ENCODE data around the gene COQ10A. TPM values are rescaled to one million over a fixed set of nuclear protein-coding genes. Genes with fewer than 3 reads are reported as not detected.

Gene COQ10A
- total RNA-seq, 2 experiments from 2014 or later: 12.8 to 16.7 TPM

DNA sequence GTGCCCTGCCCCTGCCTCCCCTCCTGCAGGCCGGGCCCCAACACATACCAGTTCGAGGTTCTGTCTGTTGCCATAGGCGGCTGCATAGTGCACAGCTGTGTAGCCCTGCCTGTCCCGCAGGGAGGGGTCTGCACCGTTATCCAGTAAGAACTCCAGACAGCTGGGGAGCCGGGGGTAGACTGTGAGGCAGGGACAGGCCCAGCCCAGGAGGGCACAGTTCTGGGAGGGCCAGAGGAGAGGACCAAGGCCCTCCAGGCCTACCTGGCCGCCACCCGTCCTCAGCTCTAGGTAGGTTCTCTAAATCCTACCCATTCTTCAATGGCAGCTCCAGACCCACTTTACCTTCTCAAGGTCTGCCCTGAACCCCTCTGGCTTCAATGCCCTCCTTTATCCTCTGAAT, 18.0 kb upstream of the COQ10A start:
- Mint-ChIP-seq H3K36me3 (ENCODE audit: low read depth) (peaks cover 53% of the 10 kb centered on the region), H3K4me1 (no peaks in the 10 kb centered on the region), H3K27ac (no peak overlapping the region), H3K4me3 (no peak overlapping the region), H3K27me3 (no peaks in the 10 kb centered on the region), H3K9me3 (no peaks in the 10 kb centered on the region)
- ChIA-PET CTCF (interaction anchor here (1.0 to 1.6 kb wide), 2 partner anchors 9 to 59 kb away, joined by 5 to 7 read pairs; partner anchors contain the start of gene ANKRD52), POLR2A (interaction anchor here (2.0 kb wide), 1 partner anchor 9 kb away, joined by 8 read pairs; the partner anchor contains the start of gene ANKRD52)
- no peak for DNase-seq

DNA sequence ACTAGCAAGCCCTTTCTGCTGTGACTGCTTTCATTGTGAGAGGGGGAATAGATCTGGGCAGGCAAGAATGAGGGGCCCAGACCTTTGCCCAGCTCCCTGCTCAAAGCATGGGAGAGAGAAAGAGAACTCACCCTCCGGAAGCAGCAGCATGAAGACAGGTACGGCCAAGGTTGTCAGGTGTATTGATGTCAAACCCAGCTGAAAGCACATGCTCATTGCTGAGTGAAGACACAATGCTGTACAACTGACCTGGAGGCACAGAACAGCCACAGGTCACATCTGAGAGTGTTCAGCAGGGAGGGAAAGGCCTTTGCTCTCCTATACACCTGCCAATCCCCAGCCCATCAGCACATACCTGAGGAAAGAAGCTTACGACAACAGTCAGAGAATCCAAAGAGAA, 14.1 kb upstream of the COQ10A start:
- Mint-ChIP-seq H3K27me3 (no peaks in the 10 kb centered on the region), H3K27ac (no peak overlapping the region), H3K9me3 (no peaks in the 10 kb centered on the region), H3K36me3 (ENCODE audit: low read depth) (peaks cover 51% of the 10 kb centered on the region), H3K4me1 (peaks cover 15% of the 10 kb centered on the region), H3K4me3 (no peak overlapping the region)
- ChIA-PET CTCF (no interaction called here), POLR2A (no interaction called here)
- no peak for DNase-seq

DNA sequence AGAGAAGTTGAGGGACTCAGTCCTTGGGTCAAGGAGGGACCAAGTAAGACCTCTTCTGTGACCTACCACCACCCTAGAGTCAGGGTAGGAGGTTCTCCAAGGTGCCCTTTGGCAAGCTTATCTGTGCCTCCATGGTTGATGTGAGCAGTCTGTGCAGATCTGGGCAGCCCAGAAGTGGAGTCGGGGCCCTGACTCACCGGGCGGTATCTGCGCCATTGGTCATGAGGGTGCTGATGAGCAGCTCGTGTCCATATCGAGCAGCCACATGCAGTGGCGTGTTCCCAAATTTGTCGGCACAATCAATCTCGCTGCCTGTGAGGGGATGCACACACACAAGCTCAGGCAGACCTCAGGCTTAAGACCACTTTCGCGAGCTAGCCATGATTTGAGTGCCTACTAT, 13.7 kb upstream of the COQ10A start:
- Mint-ChIP-seq H3K9me3 (no peaks in the 10 kb centered on the region), H3K4me3 (no peak overlapping the region), H3K4me1 (peaks cover 15% of the 10 kb centered on the region), H3K27me3 (no peaks in the 10 kb centered on the region), H3K36me3 (ENCODE audit: low read depth) (peaks cover 48% of the 10 kb centered on the region), H3K27ac (no peak overlapping the region)
- ChIA-PET CTCF (interaction anchor here (0.8 kb wide), 1 partner anchor 211 kb away, joined by 3 read pairs; no protein-coding TSS in a partner anchor), POLR2A (no interaction called here)
- DNase-seq: no peak

DNA sequence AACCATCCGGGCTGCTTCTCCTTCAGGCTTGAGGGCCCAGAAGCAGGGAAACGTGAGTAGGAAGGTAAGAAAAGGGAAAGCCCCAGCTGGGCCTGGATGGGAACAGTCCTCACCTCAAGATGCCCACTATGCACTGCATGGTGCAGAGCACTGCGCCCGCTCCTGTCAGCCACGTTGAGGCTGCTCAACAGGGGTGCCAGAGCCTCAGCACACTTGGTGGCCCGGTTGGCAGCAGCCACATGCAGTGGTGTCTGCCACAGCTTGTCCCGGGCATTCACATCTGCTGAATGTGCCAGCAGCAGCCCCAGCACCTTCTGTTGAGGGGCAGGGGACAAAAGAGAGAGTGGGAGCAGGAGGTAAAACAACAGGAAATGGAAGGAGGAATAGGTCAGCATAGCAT, 11.1 kb upstream of the COQ10A start:
- H3K27ac Mint-ChIP-seq: no peak overlapping the region
- no peaks in the 10 kb centered on the region for H3K27me3 Mint-ChIP-seq
- H3K4me3 Mint-ChIP-seq: no peak overlapping the region
- POLR2A ChIA-PET: interaction anchor here (0.8 to 1.5 kb wide), 3 partner anchors 12 to 429 kb away, joined by 3 read pairs; no protein-coding TSS in a partner anchor
- no peak for DNase-seq
- H3K9me3 Mint-ChIP-seq: no peaks in the 10 kb centered on the region
- H3K4me1 Mint-ChIP-seq: peaks cover 22% of the 10 kb centered on the region
- CTCF ChIA-PET: interaction anchor here (2.0 to 4.0 kb wide), 2 partner anchors 50 to 66 kb away, joined by 7 to 24 read pairs; partner anchors contain the start of gene SMARCC2
- H3K36me3 Mint-ChIP-seq (ENCODE audit: low read depth): peaks cover 44% of the 10 kb centered on the region

DNA sequence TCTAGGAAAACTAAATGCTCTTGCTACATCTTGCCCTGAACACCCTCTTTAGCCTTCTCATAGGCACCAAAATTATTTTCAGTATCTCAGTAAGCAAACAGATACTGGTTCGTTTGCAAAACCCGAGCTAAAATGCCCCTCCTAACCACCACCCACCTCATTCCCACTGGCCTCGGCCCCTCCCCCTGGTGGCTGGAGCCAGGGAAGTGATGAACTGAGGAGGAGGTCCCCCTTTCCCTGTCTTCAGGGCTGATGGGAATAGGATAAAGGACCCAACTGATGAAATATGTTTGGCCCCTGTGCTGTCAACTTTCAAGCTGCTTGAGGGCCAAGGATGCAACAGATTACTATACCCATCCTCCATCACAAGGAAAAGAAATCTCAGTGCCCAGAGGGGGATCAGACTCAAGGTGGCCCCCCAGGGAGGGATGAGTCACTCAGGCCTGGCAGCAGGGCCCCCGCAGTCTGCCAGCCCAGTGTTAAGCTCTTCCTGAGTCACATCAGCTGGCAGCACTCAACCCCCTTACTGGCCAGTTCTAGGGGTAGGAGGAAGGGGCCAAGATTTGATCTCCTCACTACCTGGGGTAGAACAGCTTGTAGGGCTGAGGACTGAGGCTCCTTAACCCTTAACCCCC, 10.3 kb upstream of the COQ10A start:
- Mint-ChIP-seq H3K4me3 (peak overlapping the region; percentile 82), H3K27ac (no peak overlapping the region), H3K9me3 (no peaks in the 10 kb centered on the region), H3K4me1 (peaks cover 22% of the 10 kb centered on the region), H3K27me3 (no peaks in the 10 kb centered on the region), H3K36me3 (ENCODE audit: low read depth) (peaks cover 43% of the 10 kb centered on the region)
- DNase-seq: no peak
- ChIA-PET CTCF (interaction anchor here (0.8 to 4.0 kb wide), 6 partner anchors 8 to 138 kb away, joined by 3 to 24 read pairs (median 6); partner anchors contain the start of genes COQ10A, SMARCC2 and ZC3H10), POLR2A (interaction anchor here (0.8 to 2.5 kb wide), 5 partner anchors 11 to 428 kb away, joined by 3 to 8 read pairs (median 3); partner anchors contain the start of genes RNF41 and TIMELESS)

DNA sequence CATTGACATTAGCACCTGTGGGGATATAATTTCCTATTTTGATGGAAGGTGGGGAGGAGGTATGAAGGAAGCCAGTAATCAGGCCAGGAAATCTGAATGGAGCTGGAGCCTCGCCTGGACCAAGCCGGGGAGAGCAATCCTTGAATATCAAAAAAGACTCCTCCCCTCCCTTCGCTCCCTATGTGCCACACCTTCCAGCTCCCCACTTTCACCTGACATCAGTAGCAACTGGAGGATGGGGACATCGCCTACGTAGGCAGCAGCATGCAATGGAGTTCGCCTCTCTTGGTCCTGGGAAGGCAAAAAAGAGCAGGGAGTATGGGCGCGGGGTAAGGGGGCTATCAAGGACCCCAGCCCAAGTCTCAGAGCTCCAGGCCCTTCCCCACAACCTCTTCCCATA, 9.7 kb upstream of the COQ10A start:
- peak overlapping the region; percentile 82 for H3K4me3 Mint-ChIP-seq
- DNase-seq: no peak
- no peak overlapping the region for H3K27ac Mint-ChIP-seq
- CTCF ChIA-PET: interaction anchor here (0.8 to 4.0 kb wide), 8 partner anchors 9 to 139 kb away, joined by 3 to 24 read pairs (median 6); partner anchors contain the start of genes COQ10A, RNF41, SMARCC2 and ZC3H10
- POLR2A ChIA-PET: interaction anchor here (0.6 to 2.5 kb wide), 8 partner anchors 9 to 439 kb away, joined by 3 to 20 read pairs (median 6); partner anchors contain the start of genes COQ10A, ORMDL2, RNF41 and SARNP
- H3K27me3 Mint-ChIP-seq: no peaks in the 10 kb centered on the region
- peaks cover 37% of the 10 kb centered on the region for H3K36me3 Mint-ChIP-seq (ENCODE audit: low read depth)
- H3K4me1 Mint-ChIP-seq: peaks cover 22% of the 10 kb centered on the region
- H3K9me3 Mint-ChIP-seq: no peaks in the 10 kb centered on the region

DNA sequence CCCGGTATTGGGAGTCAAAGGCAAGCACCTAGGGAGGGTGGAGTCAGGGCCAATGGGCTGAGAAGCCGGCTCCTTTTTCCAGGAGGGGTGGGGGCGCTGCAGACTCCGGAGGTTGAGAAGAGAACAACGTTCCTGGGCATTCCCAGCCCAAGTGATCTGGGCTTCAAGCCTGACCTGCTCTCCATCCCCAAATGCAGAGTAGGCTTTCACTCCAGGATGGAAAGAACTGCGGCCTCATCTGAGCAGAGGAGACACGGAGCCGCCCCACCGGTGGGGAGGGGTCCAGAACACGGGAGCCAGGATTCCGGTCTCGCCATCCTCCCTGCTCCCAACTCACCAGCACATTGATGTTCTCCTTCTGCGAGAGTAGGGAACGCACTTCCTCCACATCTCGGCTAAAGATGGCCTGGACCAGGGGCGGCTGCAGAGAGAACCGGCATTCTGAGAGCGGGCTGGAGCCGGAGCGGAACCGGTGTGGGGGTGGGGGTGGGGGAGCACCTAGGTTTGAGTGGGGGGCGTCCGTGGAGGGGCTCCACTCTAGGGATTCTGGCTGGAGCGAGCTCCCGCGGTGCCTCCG, 9.2 kb upstream of the COQ10A start:
- ChIA-PET CTCF (interaction anchor here (0.8 to 4.0 kb wide), 15 partner anchors 9 to 206 kb away, joined by 3 to 24 read pairs (median 6); partner anchors contain the start of genes COQ10A, CS, ESYT1 and RNF41), POLR2A (interaction anchor here (0.6 to 2.5 kb wide), 16 partner anchors 9 to 440 kb away, joined by 3 to 20 read pairs (median 5); partner anchors contain the start of genes CNPY2, COQ10A, ESYT1 and ORMDL2)
- Mint-ChIP-seq H3K36me3 (ENCODE audit: low read depth) (peaks cover 32% of the 10 kb centered on the region), H3K4me1 (peaks cover 22% of the 10 kb centered on the region), H3K27me3 (no peaks in the 10 kb centered on the region), H3K9me3 (no peaks in the 10 kb centered on the region), H3K27ac (peak overlapping the region; percentile 62), H3K4me3 (peak overlapping the region; percentile 82)
- DNase-seq: no peak

DNA sequence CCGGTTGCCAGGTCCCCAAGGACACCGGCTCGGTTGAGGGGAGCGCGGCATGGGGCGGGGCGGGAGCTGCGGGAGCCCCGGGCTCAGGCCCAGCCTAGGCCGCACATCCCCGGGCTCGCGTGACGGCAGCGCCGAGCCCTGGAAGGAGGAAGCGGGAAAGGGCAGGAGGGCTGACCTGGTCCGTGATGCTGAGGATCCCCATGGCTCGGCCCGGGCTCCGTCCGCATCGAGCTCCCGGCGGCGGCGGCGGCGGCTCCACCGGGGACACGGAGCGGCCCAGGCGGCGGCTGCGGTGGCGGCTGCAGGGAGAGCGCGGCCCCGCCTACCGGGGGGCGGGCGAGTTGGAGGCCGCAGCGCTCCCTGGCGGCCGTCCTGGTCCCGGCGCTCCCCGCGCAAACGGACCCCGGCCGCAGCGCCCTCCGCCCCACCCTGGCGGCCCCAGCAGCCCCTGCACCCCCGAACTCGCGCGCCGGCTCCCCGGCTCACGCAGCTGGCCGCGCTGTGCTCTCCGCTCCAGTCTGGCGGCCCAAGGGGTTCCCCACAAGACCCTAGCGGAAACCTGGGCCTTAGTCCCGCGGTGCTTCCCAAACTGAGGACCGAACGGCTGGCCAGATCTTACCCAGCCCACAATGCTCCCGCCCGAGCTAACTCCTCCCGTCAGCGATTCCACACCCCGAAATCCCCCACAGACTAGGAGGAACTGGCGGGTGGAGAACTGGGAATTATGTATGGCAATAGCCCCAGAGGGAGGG, 8.5 kb upstream of the COQ10A start, which contains the start of gene ANKRD52:
TSS of gene ANKRD52 (minus strand) at position 317 of the 752 bp plus-strand sequence. CDS start at position 202, 115 bp downstream.
- CTCF ChIA-PET: interaction anchor here (0.8 to 4.0 kb wide), 19 partner anchors 9 to 206 kb away, joined by 3 to 24 read pairs (median 6); partner anchors contain the start of genes CNPY2, COQ10A, CS and ESYT1
- Mint-ChIP-seq H3K27ac (peak within 1 kb of the TSS; percentile 76), H3K36me3 (ENCODE audit: low read depth) (peaks cover 26% of the 10 kb centered on the region), H3K9me3 (no peaks in the 10 kb centered on the region), H3K4me3 (peak within 1 kb of the TSS; percentile 91), H3K27me3 (no peaks in the 10 kb centered on the region), H3K4me1 (peaks cover 22% of the 10 kb centered on the region)
- DNase-seq: peak; percentile 80
- POLR2A ChIA-PET: interaction anchor here (0.9 to 2.5 kb wide), 15 partner anchors 9 to 440 kb away, joined by 3 to 20 read pairs (median 5); partner anchors contain the start of genes CNPY2, COQ10A, ESYT1 and ORMDL2

DNA sequence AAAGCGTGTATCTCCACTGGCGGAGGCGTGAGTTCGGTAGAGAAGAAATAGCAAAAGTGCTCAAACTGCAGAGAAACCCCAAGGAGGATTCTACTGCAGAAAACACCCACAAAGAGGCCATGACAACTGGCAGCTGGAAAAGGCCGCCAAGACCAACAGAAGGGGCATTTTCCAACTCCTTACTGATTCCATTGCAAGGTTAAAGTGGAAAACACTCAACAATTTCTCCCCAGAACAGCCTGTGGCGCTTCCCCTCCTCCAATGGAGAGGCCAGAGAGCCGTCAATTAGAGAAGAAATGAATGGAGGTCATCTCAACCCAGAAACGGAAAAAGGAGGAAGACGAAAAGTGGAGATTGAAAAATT, 7.9 kb upstream of the COQ10A start:
- no peaks in the 10 kb centered on the region for H3K9me3 Mint-ChIP-seq
- peak overlapping the region; percentile 91 for H3K4me3 Mint-ChIP-seq
- DNase-seq: no peak
- peaks cover 21% of the 10 kb centered on the region for H3K36me3 Mint-ChIP-seq (ENCODE audit: low read depth)
- H3K27me3 Mint-ChIP-seq: no peaks in the 10 kb centered on the region
- POLR2A ChIA-PET: interaction anchor here (1.2 to 2.5 kb wide), 11 partner anchors 8 to 285 kb away, joined by 3 to 20 read pairs (median 8); partner anchors contain the start of genes CNPY2, COQ10A, ESYT1 and RAB5B
- CTCF ChIA-PET: interaction anchor here (0.9 to 4.0 kb wide), 16 partner anchors 8 to 205 kb away, joined by 3 to 24 read pairs (median 6); partner anchors contain the start of genes CNPY2, COQ10A, CS and ESYT1
- peaks cover 22% of the 10 kb centered on the region for H3K4me1 Mint-ChIP-seq
- peak overlapping the region; percentile 76 for H3K27ac Mint-ChIP-seq

DNA sequence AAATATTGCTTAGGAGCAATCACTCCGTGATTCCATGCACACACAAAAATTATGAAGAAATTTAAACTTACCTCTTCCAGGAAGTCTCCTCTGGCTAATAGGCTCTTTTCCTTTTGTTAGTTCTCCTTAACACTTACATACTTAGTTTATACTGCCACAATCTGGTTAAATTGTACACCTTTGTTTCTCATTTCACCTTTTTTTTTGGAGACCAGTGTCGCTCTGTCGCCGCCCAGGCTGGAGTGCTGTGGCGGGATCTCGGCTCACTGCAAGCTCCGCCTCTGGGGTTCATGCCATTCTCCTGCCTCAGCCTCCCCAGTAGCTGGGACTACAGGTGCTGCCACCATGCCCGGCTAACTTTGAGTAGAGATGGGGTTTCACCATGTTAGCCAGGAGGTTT, 6.4 kb upstream of the COQ10A start:
- CTCF ChIA-PET: no interaction called here
- Mint-ChIP-seq H3K9me3 (no peaks in the 10 kb centered on the region), H3K27me3 (no peaks in the 10 kb centered on the region), H3K27ac (no peak overlapping the region), H3K4me1 (peaks cover 20% of the 10 kb centered on the region), H3K36me3 (ENCODE audit: low read depth) (peaks cover 9% of the 10 kb centered on the region), H3K4me3 (no peak overlapping the region)
- POLR2A ChIA-PET: no interaction called here
- DNase-seq: no peak

DNA sequence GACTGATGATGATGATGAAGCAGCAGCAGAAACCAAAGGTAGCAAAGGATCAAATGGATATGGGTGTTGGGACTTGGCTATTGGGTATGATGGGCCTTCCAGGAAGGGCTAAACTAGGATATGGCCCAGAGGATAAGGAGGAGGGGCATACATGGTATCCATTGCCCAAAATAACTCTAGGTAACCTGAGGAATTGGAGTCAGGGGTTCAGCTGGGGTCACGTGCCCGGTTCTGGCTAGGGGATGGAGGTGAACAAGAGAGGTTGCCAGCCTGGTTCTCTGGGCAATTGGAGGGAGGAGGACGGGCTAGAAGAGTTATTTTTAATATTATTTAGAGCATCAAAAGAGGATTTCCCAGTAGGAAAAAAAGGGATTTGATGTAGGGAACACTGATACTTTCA, 5.8 kb upstream of the COQ10A start:
- ChIA-PET CTCF (interaction anchor here (0.5 to 0.8 kb wide), 2 partner anchors 10 to 142 kb away, joined by 3 to 4 read pairs; partner anchors contain the start of gene ZC3H10), POLR2A (no interaction called here)
- H3K4me1 Mint-ChIP-seq: peaks cover 24% of the 10 kb centered on the region
- H3K9me3 Mint-ChIP-seq: no peaks in the 10 kb centered on the region
- H3K36me3 Mint-ChIP-seq (ENCODE audit: low read depth): peaks cover 8% of the 10 kb centered on the region
- H3K4me3 Mint-ChIP-seq: no peak overlapping the region
- DNase-seq: no peak
- H3K27ac Mint-ChIP-seq: no peak overlapping the region
- H3K27me3 Mint-ChIP-seq: no peaks in the 10 kb centered on the region

DNA sequence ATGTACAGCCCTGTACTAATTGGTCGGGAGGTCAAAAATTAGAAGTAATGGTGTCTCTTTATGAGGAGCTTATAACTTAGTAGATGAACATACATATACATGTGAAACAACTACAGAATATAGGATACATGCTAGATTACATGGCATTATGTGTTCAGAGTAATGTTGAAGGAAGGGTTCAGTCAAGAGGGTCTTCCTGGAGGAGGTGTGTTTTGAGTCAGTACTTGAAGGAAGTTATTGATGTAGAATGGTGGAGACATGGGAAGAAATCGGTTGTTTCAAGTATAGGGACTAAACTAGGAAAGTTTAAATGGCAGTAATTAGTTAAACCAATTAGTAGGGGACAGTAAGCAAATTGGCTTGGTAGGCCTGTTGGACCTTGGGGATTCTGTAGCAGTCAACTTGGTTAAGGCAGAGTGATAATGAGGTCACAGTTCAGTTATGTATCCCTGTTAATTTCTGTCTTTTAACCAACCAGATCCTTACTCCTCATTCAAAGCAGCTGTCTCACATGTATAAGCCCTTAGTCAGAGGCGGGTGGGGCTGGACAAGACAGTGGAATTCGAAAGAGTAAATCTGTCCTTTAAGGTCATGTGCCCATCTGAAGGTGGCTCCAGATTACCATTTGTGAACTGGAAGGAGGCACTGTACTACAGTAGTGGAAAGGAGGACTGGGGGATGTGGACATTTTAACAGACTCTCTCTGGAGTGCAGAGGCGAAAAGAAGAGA, 5.1 kb upstream of the COQ10A start:
- Mint-ChIP-seq H3K9me3 (no peaks in the 10 kb centered on the region), H3K4me1 (peaks cover 23% of the 10 kb centered on the region), H3K27ac (no peak overlapping the region), H3K27me3 (no peaks in the 10 kb centered on the region), H3K36me3 (ENCODE audit: low read depth) (peaks cover 4% of the 10 kb centered on the region), H3K4me3 (no peak overlapping the region)
- DNase-seq: no peak
- POLR2A ChIA-PET: no interaction called here
- CTCF ChIA-PET: interaction anchor here (0.5 to 0.8 kb wide), 2 partner anchors 10 to 143 kb away, joined by 3 to 4 read pairs; partner anchors contain the start of gene ZC3H10
